HL-60 (cell line): ENCODE results near the gene LAPTM5.

Source experiments
- CTCF ChIP-seq: IDR thresholded peaks from one replicate; pipeline ENCODE4 v1.5.1; 2011; ENCODE audit warnings: low read length, control low read depth, inconsistent platforms; ENCODE audit not compliant: insufficient read depth
- GABPA ChIP-seq: IDR thresholded peaks from 2 replicates; pipeline ENCODE4 v1.6.1; 2012; ENCODE audit warnings: low read depth
- REST ChIP-seq: IDR thresholded peaks from 2 replicates; pipeline ENCODE4 v1.6.1; 2012; ENCODE audit warnings: low read depth; ENCODE audit not compliant: insufficient replicate concordance

- TF ChIP-seq CTCF, result no peak
- no peak for TF ChIP-seq GABPA
- TF ChIP-seq REST, result no peak
Measured at GRCh38 chr1:30762152-30762929, 4.8 kb upstream of the LAPTM5 start.
